Measurements from ENCODE around the gene TUBB2B. TPM values are rescaled to one million over a fixed set of nuclear protein-coding genes. Genes with fewer than 3 reads are reported as not detected.

TUBB2B gene
- total and polyA plus RNA-seq, 2 donors (not counting 3 experiments of a cell fraction or from before 2014, with no cell fraction given): 5.1 to 8.3 TPM

- Histone ChIP-seq H4K20me1 (replicated peaks; ENCODE audit: control insufficient read depth, extremely low read depth, insufficient read depth, low read length) (no peaks in the 10 kb centered on the region), H2AFZ (ENCODE audit: low read depth, low read length) (no peak overlapping the region), H3K4me2 (ENCODE audit: insufficient read depth, low read length) (peak overlapping the region; percentile 48), H3K4me1 (ENCODE audit: control insufficient read depth, extremely low read depth, insufficient read depth, low read length) (peaks cover 7% of the 10 kb centered on the region), H3K27me3 (ENCODE audit: control insufficient read depth in 2 of 2, insufficient read depth in 2 of 2, low read length in 2 of 2) (peaks cover 4 to 5% of the 10 kb centered on the region in 2 experiments), H3K9me3 (replicated peaks; ENCODE audit: control insufficient read depth, insufficient read depth, low read length) (no peaks in the 10 kb centered on the region), H3K79me2 (ENCODE audit: control insufficient read depth, insufficient read depth, low read length) (peaks cover 42% of the 10 kb centered on the region), H3K9ac (replicated peaks; ENCODE audit: extremely low read depth, insufficient read depth, low read length) (no peak overlapping the region), H3K9me1 (replicated peaks; ENCODE audit: control insufficient read depth, extremely low read depth, insufficient read depth, low read length) (no peaks in the 10 kb centered on the region), H3K27ac (ENCODE audit: insufficient read depth, low read depth, low read length) (no peak overlapping the region), H3K36me3 (ENCODE audit: control insufficient read depth in 2 of 2, extremely low read depth in 1 of 2, insufficient read depth in 2 of 2, low read length in 2 of 2) (no peaks in the 10 kb centered on the region), H3K4me3 (replicated peaks in 1 of 3; ENCODE audit: insufficient read depth in 1 of 3, low read depth in 1 of 3, low read length in 3 of 3) (peak overlapping the region in 1 of 3 experiments; percentile 98)
- FAIRE-seq (no peak), DNase-seq (ENCODE audit: low read depth, low spot score) (no peak)
- intact Hi-C loops (cut with micrococcal nuclease) (loop anchor here (1.0 to 2.0 kb wide), 5 partner anchors 67 to 259 kb away; partner anchors contain the start of genes NQO2, RIPK1 and TUBB2A), dilution Hi-C loops (cut with MboI; ENCODE audit: extremely low pct_ligation_motif_present, low sequenced_read_pairs) (no loop called here)
- no peak for TF ChIP-seq MAX (IDR thresholded peaks at IDR 0.05; ENCODE audit: insufficient read depth, insufficient read length)
- TF ChIP-seq, protein P1, sequence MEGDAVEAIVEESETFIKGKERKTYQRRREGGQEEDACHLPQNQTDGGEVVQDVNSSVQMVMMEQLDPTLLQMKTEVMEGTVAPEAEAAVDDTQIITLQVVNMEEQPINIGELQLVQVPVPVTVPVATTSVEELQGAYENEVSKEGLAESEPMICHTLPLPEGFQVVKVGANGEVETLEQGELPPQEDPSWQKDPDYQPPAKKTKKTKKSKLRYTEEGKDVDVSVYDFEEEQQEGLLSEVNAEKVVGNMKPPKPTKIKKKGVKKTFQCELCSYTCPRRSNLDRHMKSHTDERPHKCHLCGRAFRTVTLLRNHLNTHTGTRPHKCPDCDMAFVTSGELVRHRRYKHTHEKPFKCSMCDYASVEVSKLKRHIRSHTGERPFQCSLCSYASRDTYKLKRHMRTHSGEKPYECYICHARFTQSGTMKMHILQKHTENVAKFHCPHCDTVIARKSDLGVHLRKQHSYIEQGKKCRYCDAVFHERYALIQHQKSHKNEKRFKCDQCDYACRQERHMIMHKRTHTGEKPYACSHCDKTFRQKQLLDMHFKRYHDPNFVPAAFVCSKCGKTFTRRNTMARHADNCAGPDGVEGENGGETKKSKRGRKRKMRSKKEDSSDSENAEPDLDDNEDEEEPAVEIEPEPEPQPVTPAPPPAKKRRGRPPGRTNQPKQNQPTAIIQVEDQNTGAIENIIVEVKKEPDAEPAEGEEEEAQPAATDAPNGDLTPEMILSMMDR (IDR thresholded peaks at IDR 0.05; ENCODE audit: extremely low read depth in 1 of 2, insufficient read depth in 1 of 2, low read depth in 1 of 2, low read length in 2 of 2): no peak
- TF ChIP-seq EZH2 (IDR thresholded peaks at IDR 0.05; ENCODE audit: borderline replicate concordance, low read depth, low read length, severe bottlenecking): no peak
- no peak for TF ChIP-seq POLR2AphosphoS5 (IDR thresholded peaks at IDR 0.05; ENCODE audit: insufficient read depth, low read depth, low read length)
- TF ChIP-seq POLR2A (IDR thresholded peaks at IDR 0.05; ENCODE audit: low read depth, low read length): no peak
- TF ChIP-seq JUN (IDR thresholded peaks at IDR 0.05; ENCODE audit: borderline replicate concordance, insufficient read depth, insufficient read length, low read depth): no peak
- TF ChIP-seq GATA2 (IDR thresholded peaks at IDR 0.05; ENCODE audit: insufficient read depth, insufficient read length, low read depth, low read length): no peak
- no peak for TF ChIP-seq MYC (IDR thresholded peaks at IDR 0.05; ENCODE audit: low read depth, low read length)
- no peak for TF ChIP-seq FOS (IDR thresholded peaks at IDR 0.05; ENCODE audit: borderline replicate concordance, insufficient read depth, low read length)
- ChIA-PET CTCF (interaction anchor here (0.6 to 2.5 kb wide), 3 partner anchors 101 to 474 kb away, joined by 3 to 10 read pairs (median 4); partner anchors contain the start of gene TUBB2A), POLR2A (interaction anchor here (0.6 to 0.7 kb wide), 3 partner anchors 101 to 200 kb away, joined by 3 to 4 read pairs (median 3); partner anchors contain the start of gene TUBB2A)
- BruUV-seq (replicated peaks): no TSS peak
Observed at GRCh38 chr6:3258201-3258600, 30.7 kb upstream of the TUBB2B start.
